IMR-90 (cell line): ENCODE measurements around the gene AAMDC.

Experiments
- MAFK ChIP-seq: IDR thresholded peaks from 2 replicates; pipeline ENCODE4 v1.6.1; 2012; ENCODE audit warnings: low read depth, low read length, improper control_type of control experiment
- RAD21 ChIP-seq: IDR thresholded peaks from 2 replicates; pipeline ENCODE4 v1.6.1; 2012; ENCODE audit warnings: low read length, improper control_type of control experiment
- RFX5 ChIP-seq: IDR thresholded peaks from 2 replicates; pipeline ENCODE4 v1.8.0; 2012; ENCODE audit warnings: low read depth, mild to moderate bottlenecking, low read length, moderate library complexity
- SMC3 ChIP-seq: fragments of 150-350 bp; IDR thresholded peaks from 2 replicates; pipeline ENCODE4 v1.6.1; 2016; ENCODE audit warnings: low read depth, mild to moderate bottlenecking, antibody characterized with exemption, low read length, moderate library complexity
- TF ChIP-seq, protein P1 (sequence below): conservative IDR thresholded peaks from 2 replicates; pipeline ENCODE4 v1.5.1; 2012; ENCODE audit warnings: mild to moderate bottlenecking, low read depth, low read length, improper control_type of control experiment

DNA sequence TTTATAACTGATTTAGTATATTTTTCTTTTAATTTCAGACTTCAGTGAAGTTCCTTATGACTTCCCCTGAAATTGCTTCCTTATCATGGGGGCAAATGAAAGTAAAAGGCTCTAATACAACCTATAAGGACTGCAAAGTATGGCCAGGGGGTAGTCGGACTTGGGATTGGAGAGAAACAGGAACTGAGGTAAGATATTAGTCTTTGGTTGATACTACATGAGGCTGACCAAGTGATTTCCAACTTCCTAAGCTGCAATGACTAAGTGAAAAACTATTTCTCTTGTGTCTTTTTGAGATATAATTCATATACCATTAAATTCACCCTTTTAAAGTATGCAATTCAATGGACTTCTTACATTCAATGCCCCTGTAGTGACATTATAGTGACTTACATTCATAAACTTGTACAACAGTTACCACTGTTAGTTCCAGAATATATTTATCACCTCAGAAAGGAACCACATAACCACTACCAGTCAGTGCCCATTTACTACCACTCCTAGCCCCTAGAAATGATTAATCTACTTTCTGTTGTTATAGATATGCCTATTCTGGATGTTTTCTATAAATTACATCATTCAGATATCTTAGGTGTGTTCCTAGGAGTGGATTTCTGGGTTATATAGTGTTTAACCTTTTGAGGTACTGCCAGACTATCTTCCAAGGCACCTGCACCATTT lies 21.6 kb downstream of the AAMDC start:
- TF ChIP-seq MAFK (no peak), RAD21 (no peak), RFX5 (no peak), SMC3 (no peak)
- TF ChIP-seq, protein P1, sequence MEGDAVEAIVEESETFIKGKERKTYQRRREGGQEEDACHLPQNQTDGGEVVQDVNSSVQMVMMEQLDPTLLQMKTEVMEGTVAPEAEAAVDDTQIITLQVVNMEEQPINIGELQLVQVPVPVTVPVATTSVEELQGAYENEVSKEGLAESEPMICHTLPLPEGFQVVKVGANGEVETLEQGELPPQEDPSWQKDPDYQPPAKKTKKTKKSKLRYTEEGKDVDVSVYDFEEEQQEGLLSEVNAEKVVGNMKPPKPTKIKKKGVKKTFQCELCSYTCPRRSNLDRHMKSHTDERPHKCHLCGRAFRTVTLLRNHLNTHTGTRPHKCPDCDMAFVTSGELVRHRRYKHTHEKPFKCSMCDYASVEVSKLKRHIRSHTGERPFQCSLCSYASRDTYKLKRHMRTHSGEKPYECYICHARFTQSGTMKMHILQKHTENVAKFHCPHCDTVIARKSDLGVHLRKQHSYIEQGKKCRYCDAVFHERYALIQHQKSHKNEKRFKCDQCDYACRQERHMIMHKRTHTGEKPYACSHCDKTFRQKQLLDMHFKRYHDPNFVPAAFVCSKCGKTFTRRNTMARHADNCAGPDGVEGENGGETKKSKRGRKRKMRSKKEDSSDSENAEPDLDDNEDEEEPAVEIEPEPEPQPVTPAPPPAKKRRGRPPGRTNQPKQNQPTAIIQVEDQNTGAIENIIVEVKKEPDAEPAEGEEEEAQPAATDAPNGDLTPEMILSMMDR: no peak
